CD4-positive, alpha-beta T cell treated with Interleukin-15 for 4 hours (primary cell): Measurements from ENCODE around the gene ABCF2.

Source experiments
- DNase-seq: peaks from one replicate; pipeline ENCODE4 v3.0.0-alpha.2; 2020; ENCODE audit warnings: low spot score

ABCF2 gene

GRCh38 chr7:151252961-151253711 lies 26.1 kb upstream of the ABCF2 start:
- DNase-seq: no peak

GRCh38 chr7:151252561-151252835 lies 25.5 kb upstream of the ABCF2 start:
- DNase-seq: no peak

- DNase-seq: no peak
These were observed 24.9 kb upstream of the ABCF2 start for GRCh38 chr7:151251689-151252560.

DNA sequence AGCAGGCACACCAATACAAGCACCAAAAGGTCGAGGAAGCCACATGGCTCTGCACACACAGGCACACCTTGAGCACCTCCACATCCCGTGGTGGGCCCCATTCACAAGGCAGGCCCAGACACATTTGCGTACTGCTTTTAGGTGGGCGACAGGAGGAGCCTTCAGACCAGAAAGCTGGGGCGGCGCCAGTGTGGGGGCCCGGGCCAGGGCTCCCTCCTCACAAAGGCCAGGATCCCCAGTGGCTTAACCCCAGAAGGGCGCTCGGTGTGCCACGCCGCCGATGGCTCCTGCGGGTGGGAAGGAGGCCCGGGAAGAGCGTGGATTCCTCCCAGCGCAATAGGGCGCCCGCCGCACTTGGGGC lies 24.3 kb upstream of the ABCF2 start:
- DNase-seq: no peak

- DNase-seq: no peak
These were observed 23.5 kb upstream of the ABCF2 start for GRCh38 chr7:151250181-151251132.

DNA sequence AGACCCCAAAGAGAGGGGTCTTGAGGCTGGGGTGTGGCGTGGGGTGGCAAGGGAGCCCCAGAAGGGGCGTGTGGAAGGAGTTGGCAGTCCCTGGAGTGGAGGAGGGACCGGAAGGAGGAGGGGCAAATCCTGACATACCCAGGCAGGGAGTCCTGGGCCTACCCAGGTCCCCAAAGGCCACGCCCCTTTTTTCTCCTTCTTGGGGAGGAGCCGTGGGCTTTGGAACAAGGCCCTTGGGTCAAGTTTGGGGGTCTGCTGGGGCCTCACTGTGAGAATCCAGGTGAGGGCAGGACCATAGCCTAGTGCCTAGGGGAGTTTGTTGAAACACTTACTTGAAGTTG lies 22.7 kb upstream of the ABCF2 start:
- DNase-seq: no peak

DNA sequence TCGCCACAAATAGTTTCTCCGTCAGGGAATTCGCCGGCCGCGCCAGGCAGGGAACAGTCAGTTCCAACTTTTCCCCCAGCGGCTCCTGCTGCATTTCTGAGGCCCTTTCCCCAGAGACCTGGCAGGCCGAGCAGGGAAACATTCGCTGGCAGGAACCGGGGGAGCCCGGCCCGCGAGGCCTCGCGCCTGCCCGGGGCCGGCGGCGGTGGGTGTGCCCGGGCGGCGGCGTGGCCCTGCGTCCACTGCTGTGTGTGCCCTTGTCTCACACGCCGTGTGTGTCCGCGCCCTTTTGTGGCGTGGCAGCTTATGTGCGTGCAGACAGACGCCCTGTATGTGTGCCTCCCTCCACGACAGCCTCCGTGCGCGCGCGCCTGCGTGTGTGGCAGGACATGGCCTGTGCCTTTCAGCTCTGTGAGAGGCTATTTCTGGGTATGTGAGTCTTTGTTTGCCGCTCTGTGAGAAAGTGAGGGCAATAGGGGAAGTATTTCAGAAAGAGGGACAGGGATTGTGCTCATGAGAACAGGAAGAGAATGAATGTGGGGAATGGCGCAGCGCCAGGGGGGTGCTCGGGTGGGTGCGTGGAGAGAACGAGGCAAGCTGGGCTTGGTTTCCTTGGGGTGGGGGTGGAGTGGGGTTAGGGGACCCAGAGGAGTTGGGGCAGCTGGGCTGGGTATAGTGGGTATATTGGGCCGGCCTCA lies 22.2 kb upstream of the ABCF2 start:
- peak; percentile 20 for DNase-seq

GRCh38 chr7:151248346-151249033 lies 21.5 kb upstream of the ABCF2 start, which contains the start of gene SMARCD3:
Gene SMARCD3 (minus strand): TSS chr7:151248694. CDS start chr7:151248562, 132 bp downstream.
- peak; percentile 28 for DNase-seq

DNA sequence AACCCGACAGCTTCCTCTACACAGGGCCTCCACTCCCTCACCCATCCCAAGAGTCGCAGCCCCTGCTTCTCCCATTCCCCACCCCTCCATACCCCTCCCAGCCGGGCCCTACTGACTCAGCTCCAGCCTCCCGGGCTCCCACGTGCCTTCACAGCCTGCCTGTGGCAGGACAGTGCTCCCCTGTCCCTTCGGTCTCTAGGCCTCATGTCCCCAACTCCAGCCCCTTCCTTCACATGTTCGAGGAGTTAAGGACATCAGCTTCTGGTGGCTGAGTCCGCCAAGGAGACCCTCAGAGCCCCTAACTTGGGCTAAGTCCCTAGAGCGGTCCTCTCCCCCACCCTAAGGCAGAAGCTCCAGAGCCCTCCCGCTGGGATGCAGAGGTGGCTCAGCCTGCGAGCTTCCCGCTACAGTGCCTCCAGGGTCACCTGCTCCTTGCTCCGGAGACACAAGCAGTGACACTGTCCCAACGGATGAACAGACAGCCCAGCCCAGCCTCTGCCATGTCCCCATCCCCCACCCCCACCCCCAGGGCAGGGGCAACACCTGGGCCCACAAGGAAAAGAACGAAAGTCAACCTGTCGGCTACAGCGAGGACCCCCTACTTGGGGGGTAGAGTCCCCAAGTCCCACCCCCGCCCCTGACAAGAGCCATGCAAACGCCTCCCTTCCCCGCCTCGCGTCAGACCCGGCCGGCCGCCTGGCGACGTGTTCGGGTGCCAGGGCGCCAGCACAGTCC lies 20.8 kb upstream of the ABCF2 start:
- no peak for DNase-seq

DNA sequence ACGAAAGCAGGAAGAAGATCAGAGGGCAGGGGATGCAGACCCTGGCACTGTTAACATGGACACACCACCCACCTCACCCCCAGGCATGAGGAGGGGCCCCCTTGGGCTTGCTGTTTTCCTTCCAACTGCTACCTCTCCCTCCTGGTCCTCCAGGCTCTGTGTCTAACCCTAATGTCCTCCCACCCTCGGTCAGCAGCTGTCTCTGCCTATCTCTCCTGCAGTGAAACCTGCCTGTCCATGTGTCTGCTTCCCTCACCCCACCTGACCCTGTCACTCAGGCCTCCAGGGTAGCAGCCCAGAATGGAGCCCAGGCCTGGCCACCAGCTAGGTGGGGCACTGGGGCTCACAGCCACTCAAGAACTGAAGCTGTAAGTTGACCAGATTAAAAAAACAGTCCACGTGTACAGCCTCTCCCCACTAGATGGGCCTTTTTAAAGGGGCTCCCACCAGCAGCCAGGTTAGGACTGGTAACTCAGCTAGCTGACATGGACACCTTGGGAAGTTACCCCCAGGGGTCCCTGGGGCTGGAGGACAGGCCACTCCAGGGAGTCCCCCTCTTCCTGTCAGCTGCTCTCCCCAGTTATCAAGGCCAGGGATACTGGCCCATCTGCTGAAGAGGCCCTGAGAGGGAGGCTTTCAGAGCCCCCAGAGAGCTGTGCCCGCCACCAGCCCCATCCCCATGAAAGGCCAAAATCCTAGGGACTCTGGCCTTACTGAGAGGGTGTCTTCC lies 20.0 kb upstream of the ABCF2 start:
- DNase-seq: no peak

GRCh38 chr7:151246102-151246850 lies 19.3 kb upstream of the ABCF2 start:
- DNase-seq: no peak

- peak; percentile 55 for DNase-seq
These were observed 18.5 kb upstream of the ABCF2 start for GRCh38 chr7:151245360-151246101.

GRCh38 chr7:151244841-151245346 lies 17.9 kb upstream of the ABCF2 start:
- no peak for DNase-seq

GRCh38 chr7:151244196-151244840 lies 17.3 kb upstream of the ABCF2 start:
- peak; percentile 66 for DNase-seq

DNA sequence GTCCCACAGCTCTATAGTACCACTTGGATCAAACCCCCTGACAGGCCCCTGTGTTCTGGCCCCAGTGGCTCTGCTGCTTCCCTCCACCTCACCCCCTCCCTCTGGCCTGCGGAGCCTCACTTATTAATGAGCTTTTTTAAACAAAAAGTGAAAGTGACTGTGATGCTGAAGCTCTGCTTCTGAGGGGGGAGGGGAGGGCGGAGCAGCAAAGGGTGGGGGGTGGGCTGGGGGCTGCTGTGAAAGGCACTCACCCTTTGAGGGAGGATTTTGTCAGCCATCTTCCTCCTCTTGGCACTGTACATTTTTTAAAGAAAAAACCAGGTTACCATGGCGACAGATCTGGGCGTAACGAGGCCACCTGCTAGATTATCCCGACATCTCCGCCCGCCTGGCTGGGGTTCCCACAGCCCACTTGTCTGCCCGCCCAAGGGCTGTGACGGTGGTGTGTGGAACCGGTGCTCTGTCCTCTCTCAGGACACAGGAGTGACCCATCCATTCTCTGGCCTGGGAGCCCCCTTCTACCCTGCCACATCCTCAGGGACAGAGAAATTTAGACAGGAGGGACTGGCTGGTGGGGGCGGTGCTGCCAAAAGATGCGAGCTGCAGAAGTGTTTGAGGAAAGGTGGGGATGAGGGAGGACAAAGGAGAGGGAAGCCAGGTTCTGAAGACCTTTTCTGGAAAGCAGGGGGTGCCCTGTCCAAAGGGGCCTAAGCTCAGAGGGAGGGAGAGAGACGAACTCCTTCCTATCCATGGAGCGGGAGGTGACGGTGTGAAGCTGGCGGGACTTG lies 16.6 kb upstream of the ABCF2 start:
- DNase-seq: peak; percentile 57

DNA sequence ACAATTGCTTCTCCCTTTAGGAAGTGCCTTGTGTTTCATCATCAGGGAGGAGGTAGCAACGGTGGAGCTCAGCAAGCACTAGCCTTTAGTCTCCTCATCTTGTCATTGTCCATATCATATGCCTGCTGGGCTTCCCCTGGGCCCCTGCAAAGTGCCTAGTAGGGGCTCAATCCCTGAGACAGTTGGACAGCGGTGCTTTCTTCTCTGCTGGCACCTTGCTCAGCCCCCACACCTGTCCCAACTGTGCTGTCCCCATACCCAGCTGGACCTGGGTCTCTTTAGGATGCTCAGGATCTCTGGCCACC lies 16.0 kb upstream of the ABCF2 start:
- DNase-seq: no peak
